Stimulated activated CD4-positive, alpha-beta T cell treated with anti-CD3 and anti-CD28 coated beads, TNF-alpha, amount 100 ng/mL, for 1 hour (primary cell): Measurements from ENCODE around the gene CDK3.
"Not testable (repeated sequence)": the region's sequence is repeated elsewhere in the genome, so short reads cannot be mapped to it uniquely, and the experiment has no call there.

Source experiments
- DNase-seq, 3 donors: peaks; one replicate each; pipeline ENCODE4 v3.0.0-alpha.2; 2020; ENCODE audit warnings: low read depth in 3 of 3, low spot score in 1 of 3

Gene CDK3

GRCh38 chr17:76000755-76001521 lies at the start of gene CDK3:
CDK3 (plus strand) TSS chr17:76000855; CDS start chr17:76001426, 571 bp downstream.
- no peak for DNase-seq

- no peak for DNase-seq
Observed at GRCh38 chr17:75950855-75951554, 49.6 kb upstream of the CDK3 start.

GRCh38 chr17:75959051-75959838 lies 41.4 kb upstream of the CDK3 start:
- DNase-seq, result no peak

- DNase-seq, result no peak
Observed at GRCh38 chr17:75959839-75960511, 40.7 kb upstream of the CDK3 start.

- DNase-seq, result no peak
Observed at GRCh38 chr17:75965468-75965867, 35.2 kb upstream of the CDK3 start.

- not testable (repeated sequence) for DNase-seq
Observed at GRCh38 chr17:75969044-75969443, 31.6 kb upstream of the CDK3 start.

GRCh38 chr17:75970011-75970523 lies 30.6 kb upstream of the CDK3 start:
- DNase-seq, result no peak

- DNase-seq, result no peak
Observed at GRCh38 chr17:75970626-75971025, 30.0 kb upstream of the CDK3 start.

- DNase-seq, result not testable (repeated sequence)
Observed at GRCh38 chr17:75975187-75975586, 25.5 kb upstream of the CDK3 start.

- DNase-seq, result no peak
Observed at GRCh38 chr17:75975757-75976174, 24.9 kb upstream of the CDK3 start.

- DNase-seq, result no peak
Observed at GRCh38 chr17:75976175-75976848, 24.3 kb upstream of the CDK3 start.

GRCh38 chr17:75978938-75979704 lies 21.5 kb upstream of the CDK3 start, which contains the start of the genes ACOX1 and TEN1:
ACOX1 (minus strand) TSS chr17:75979166; CDS start chr17:75979073, 93 bp downstream.
TEN1 (plus strand) TSS chr17:75979240; CDS start chr17:75986193, 6,953 bp downstream.
- DNase-seq, result peak; percentile 83 to 89 (median 84)

- DNase-seq, result no peak
Observed at GRCh38 chr17:75979705-75980187, 20.9 kb upstream of the CDK3 start.

- DNase-seq, result no peak
Observed at GRCh38 chr17:75980188-75981018, 20.3 kb upstream of the CDK3 start.

- DNase-seq, result no peak
Observed at GRCh38 chr17:75981019-75981615, 19.5 kb upstream of the CDK3 start.

- no peak for DNase-seq
Observed at GRCh38 chr17:75983501-75984181, 17.0 kb upstream of the CDK3 start.

GRCh38 chr17:75985986-75986385 lies 14.7 kb upstream of the CDK3 start:
- no peak for DNase-seq
